Neuronal stem cell (in vitro differentiated cells): Measurements from ENCODE around the gene SOCS2.

Experiments
- DNase-seq: peaks from one replicate; pipeline ENCODE4 v3.0.0-alpha.2; 2013; ENCODE audit warnings: low spot score
- H2AFZ ChIP-seq: one replicate; pipeline ENCODE4 v1.6.1; 2013; ENCODE audit warnings: mild to moderate bottlenecking, low read length, inconsistent platforms
- H2AK5ac ChIP-seq: 2 replicates; pipeline ENCODE4 v1.6.1; 2013; ENCODE audit warnings: low read depth, mild to moderate bottlenecking, inconsistent platforms, low read length, moderate library complexity, mixed read lengths
- H2BK120ac ChIP-seq: 2 replicates; pipeline ENCODE4 v1.6.1; 2013; ENCODE audit warnings: low read depth, mild to moderate bottlenecking, inconsistent platforms, low read length, moderate library complexity, mixed read lengths
- H2BK12ac ChIP-seq: one replicate; pipeline ENCODE4 v1.6.1; 2013; ENCODE audit warnings: low read length, inconsistent platforms
- H2BK15ac ChIP-seq: 2 replicates; pipeline ENCODE4 v1.6.1; 2013; ENCODE audit warnings: mild to moderate bottlenecking, low read length, inconsistent platforms, mixed read lengths
- H2BK5ac ChIP-seq: one replicate; pipeline ENCODE4 v1.6.1; 2013; ENCODE audit warnings: inconsistent platforms, mild to moderate bottlenecking, low read length, moderate library complexity
- H3K14ac ChIP-seq: one replicate; pipeline ENCODE4 v1.6.1; 2013; ENCODE audit warnings: low read length, inconsistent platforms
- H3K18ac ChIP-seq: 2 replicates; pipeline ENCODE4 v1.6.1; 2013; ENCODE audit warnings: low read length, inconsistent platforms
- H3K23ac ChIP-seq: 2 replicates; pipeline ENCODE4 v1.6.1; 2013; ENCODE audit warnings: low read depth, mild to moderate bottlenecking, mixed read lengths, low read length, inconsistent platforms; ENCODE audit not compliant: poor library complexity
- H3K27ac ChIP-seq: replicated peaks from 3 replicates; pipeline ENCODE4 v1.5.1; 2013; ENCODE audit warnings: low read length, inconsistent platforms
- H3K27me3 ChIP-seq, 3 experiments: 2 replicates each; pipeline ENCODE4 v1.6.1; 2013; ENCODE audit warnings: low read length in 3 of 3, mild to moderate bottlenecking in 2 of 3, inconsistent platforms in 1 of 3, low read depth in 1 of 3, mixed read lengths in 1 of 3, moderate library complexity in 1 of 3; ENCODE audit not compliant: control insufficient read depth in 3 of 3, insufficient read depth in 3 of 3
- H3K36me3 ChIP-seq, 2 donors: replicated peaks in 1 of 2; 2 replicates each; pipeline ENCODE4 v1.6.1; 2013; ENCODE audit warnings: low read length in 2 of 2; ENCODE audit not compliant: control insufficient read depth in 2 of 2, insufficient read depth in 2 of 2
- H3K4ac ChIP-seq: 2 replicates; pipeline ENCODE4 v1.6.1; 2013; ENCODE audit warnings: inconsistent platforms, mild to moderate bottlenecking, low read length, moderate library complexity
- H3K4me1 ChIP-seq, 2 donors: 1 replicate in 1 of 2; 2 replicates in 1 of 2; pipeline ENCODE4 v1.6.1; 2013; ENCODE audit warnings: low read length in 2 of 2, low read depth in 1 of 2; ENCODE audit not compliant: control insufficient read depth in 2 of 2, insufficient read depth in 1 of 2
- H3K4me2 ChIP-seq: one replicate; pipeline ENCODE4 v1.6.1; 2013; ENCODE audit warnings: mild to moderate bottlenecking, low read length, inconsistent platforms; ENCODE audit not compliant: insufficient read depth, poor library complexity, severe bottlenecking
- H3K4me3 ChIP-seq, 2 donors: 2 replicates each; pipeline ENCODE4 v1.5.1; 2013; ENCODE audit warnings: low read length in 2 of 2, mild to moderate bottlenecking in 2 of 2, inconsistent platforms in 1 of 2, moderate library complexity in 1 of 2
- H3K79me1 ChIP-seq: one replicate; pipeline ENCODE4 v1.6.1; 2013; ENCODE audit warnings: low read depth, mild to moderate bottlenecking, inconsistent platforms, low read length, moderate library complexity
- H3K9ac ChIP-seq: one replicate; pipeline ENCODE4 v1.6.1; 2013; ENCODE audit warnings: mild to moderate bottlenecking, low read depth, low read length, inconsistent platforms; ENCODE audit not compliant: poor library complexity
- H3K9me3 ChIP-seq, 2 donors: replicated peaks in 1 of 2; 2 replicates each; pipeline versions ENCODE3 to v1.6.1; 2013; ENCODE audit warnings: low read length in 2 of 2, mild to moderate bottlenecking in 2 of 2, inconsistent platforms in 1 of 2, low read depth in 1 of 2, mixed read lengths in 1 of 2, moderate library complexity in 1 of 2; ENCODE audit not compliant: control insufficient read depth in 2 of 2, insufficient read depth in 1 of 2
- H4K8ac ChIP-seq: one replicate; pipeline ENCODE4 v1.6.1; 2013; ENCODE audit warnings: low read depth, mild to moderate bottlenecking, inconsistent platforms, low read length, moderate library complexity
- H4K91ac ChIP-seq: one replicate; pipeline ENCODE4 v1.6.1; 2013; ENCODE audit warnings: low read length, low read depth, mild to moderate bottlenecking, inconsistent platforms; ENCODE audit not compliant: poor library complexity
- WGBS, 2 donors: extraction: QIAGEN DNeasy Blood & Tissue Kit; methylation state at CpG; one replicate each; pipeline ENCODE4 v1.1.7; 2013; ENCODE audit warnings: missing lambda C conversion rate in 2 of 2, mixed read lengths in 1 of 2; ENCODE audit not compliant: insufficient read length in 2 of 2, insufficient replicate concordance in 1 of 2; ENCODE audit errors: extremely low coverage in 2 of 2; 5-methylcytosine and 5-hydroxymethylcytosine counted together

Gene SOCS2

DNA sequence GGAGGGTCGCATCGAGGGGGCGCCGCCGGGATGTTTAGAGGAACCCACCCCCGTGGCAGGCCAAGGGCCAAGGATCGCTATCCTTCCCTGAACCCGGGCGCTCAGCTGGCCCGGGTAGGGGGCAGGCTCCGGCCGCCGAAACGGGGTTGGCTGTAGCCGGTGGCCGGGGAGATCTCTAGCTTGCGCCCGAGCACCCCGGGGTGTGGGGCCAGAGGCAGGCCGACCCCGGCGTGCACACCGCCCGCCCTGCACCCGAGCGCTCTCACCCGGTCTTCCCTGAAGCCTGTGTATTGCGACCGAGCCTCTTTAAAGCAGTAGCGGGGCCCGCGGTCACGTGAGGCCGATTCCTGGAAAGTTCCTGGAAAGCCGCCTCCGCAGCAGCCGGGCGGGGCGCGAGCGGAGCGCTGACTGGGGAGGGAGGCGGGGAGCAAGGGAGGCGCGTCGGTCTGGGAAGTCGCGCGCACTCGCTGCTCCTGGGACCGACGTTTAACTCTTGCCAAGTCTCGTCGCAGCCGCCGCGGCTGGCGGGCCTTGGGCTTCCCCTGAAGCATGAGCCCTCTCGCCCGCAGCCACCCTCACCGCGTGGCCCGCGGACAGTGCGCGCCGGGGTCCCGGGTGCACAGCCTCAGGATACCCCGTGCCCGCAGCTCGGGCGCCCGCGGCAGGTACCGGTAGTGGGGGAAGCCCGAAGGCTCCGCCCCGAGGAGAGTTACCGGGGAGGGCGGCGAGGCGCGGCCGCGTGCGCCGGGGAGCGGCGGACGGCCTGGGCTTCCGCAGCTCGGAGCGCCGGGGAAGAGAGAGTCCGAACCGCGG lies 1.7 kb upstream of the SOCS2 start:
- no peak overlapping the region for H3K4ac ChIP-seq
- peak overlapping the region; percentile 84 for H3K9ac ChIP-seq
- H4K91ac ChIP-seq = no peak overlapping the region
- no peak overlapping the region for H2BK120ac ChIP-seq
- H3K27me3 ChIP-seq = peaks cover 0 to 32% (median 16%) of the 10 kb centered on the region in 3 experiments
- no peaks in the 10 kb centered on the region for H3K9me3 ChIP-seq
- peak overlapping the region; percentile 93 for H2BK5ac ChIP-seq
- peak overlapping the region; percentile 77 for H3K27ac ChIP-seq
- H2BK12ac ChIP-seq = no peak overlapping the region
- H3K14ac ChIP-seq = peak overlapping the region; percentile 65
- peaks cover 0 to 27% of the 10 kb centered on the region in 2 donors for H3K36me3 ChIP-seq
- H3K23ac ChIP-seq = peak overlapping the region; percentile 94
- H3K18ac ChIP-seq = peak overlapping the region; percentile 98
- WGBS, 2 donors = no CpG with 5 or more reads among the region's 97 CpGs
- peak; percentile 90 for DNase-seq
- H4K8ac ChIP-seq = no peak overlapping the region
- H2AK5ac ChIP-seq = peak overlapping the region; percentile 38
- peaks cover 2% of the 10 kb centered on the region for H3K79me1 ChIP-seq
- peak overlapping the region; percentile 100 for H3K4me2 ChIP-seq
- H3K4me3 ChIP-seq = peak overlapping the region; percentile 70 to 78
- peaks cover 6 to 12% of the 10 kb centered on the region in 2 donors for H3K4me1 ChIP-seq
- H2BK15ac ChIP-seq = peak overlapping the region; percentile 87
- H2AFZ ChIP-seq = peak overlapping the region; percentile 97

DNA sequence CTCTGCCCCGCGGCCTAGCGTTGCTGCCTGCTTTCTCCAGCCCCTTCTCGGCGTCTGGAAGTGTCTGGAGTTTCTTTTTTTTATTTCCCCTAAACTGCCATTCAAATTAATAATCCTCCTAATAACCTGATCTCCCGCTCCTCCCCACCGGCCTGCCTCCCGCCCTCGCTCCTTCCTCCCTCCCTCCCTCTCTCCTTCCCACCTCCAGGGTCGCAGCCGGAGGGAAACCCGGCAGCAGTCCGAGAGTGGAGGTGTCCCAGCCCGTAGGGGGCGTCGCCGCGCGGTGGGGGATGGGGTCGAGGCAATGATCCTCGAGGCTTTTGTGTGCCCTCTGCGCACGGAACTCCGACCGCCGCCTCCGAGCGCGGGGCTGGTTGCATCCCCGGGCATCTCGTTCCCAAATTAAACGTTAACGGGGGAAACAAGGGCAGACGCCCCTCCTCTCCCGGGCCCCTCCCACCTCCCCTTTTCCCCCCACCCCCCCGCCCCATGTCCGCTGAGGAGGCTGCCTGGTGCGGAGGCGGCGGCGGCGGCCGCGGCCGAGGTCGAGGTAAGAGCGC lies 1.0 kb upstream of the SOCS2 start:
- Histone ChIP-seq H2AK5ac (no peak overlapping the region), H4K8ac (no peak overlapping the region), H3K4me1 (peaks cover 6 to 12% of the 10 kb centered on the region in 2 donors), H2BK120ac (no peak overlapping the region), H4K91ac (no peak overlapping the region), H2BK15ac (peak overlapping the region; percentile 75), H3K18ac (peak overlapping the region; percentile 98), H2BK12ac (no peak overlapping the region), H3K9me3 (no peaks in the 10 kb centered on the region), H3K4ac (no peak overlapping the region), H3K4me3 (peak overlapping the region; percentile 70 to 81), H3K23ac (peak overlapping the region; percentile 89), H3K4me2 (peak overlapping the region; percentile 100), H3K79me1 (peaks cover 2% of the 10 kb centered on the region), H3K9ac (peak overlapping the region; percentile 60), H3K36me3 (peaks cover 0 to 27% of the 10 kb centered on the region in 2 donors), H2BK5ac (peak overlapping the region; percentile 35), H2AFZ (peak overlapping the region; percentile 97), H3K27me3 (peaks cover 0 to 32% (median 16%) of the 10 kb centered on the region in 3 experiments), H3K14ac (no peak overlapping the region), H3K27ac (peak overlapping the region; percentile 77)
- no CpG with 5 or more reads among the region's 47 CpGs for WGBS, 2 donors
- DNase-seq = peak; percentile 65

DNA sequence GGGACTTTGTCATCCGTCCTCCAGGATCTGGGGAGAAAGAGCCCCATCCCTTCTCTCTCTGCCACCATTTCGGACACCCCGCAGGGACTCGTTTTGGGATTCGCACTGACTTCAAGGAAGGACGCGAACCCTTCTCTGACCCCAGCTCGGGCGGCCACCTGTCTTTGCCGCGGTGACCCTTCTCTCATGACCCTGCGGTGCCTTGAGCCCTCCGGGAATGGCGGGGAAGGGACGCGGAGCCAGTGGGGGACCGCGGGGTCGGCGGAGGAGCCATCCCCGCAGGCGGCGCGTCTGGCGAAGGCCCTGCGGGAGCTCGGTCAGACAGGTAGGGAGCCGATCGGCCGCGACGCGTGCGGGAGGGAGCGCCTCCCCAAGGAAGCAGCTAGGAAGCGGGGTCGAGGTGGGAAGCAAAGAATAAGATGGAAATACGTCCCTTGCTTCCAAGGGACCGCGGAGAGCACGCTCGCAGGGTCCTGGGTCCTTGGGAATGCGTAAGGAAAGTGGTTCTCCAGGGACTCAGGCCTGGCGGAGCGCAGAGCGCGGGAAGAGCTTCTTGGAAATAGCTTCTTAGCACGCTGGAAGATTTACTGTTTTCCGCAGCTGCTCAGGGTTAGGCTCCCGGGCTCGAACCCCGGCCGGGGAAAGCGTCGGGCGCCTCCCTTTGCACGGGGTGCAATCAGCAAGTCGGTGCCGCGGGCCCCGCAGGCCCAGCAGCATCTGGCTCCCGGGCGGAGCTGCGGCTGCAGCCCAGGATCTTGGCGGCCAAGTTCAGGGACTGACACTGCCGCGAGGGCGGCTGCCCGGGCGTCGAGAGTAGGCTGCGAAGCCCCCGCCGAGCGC lies 457 bp downstream of the SOCS2 start:
- Histone ChIP-seq H3K27ac (no peak overlapping the region), H3K36me3 (peaks cover 0 to 38% of the 10 kb centered on the region in 2 donors), H3K9me3 (no peaks in the 10 kb centered on the region), H2AK5ac (peak overlapping the region; percentile 74), H3K4me3 (peak overlapping the region; percentile 68 to 70), H3K27me3 (peaks cover 0 to 32% (median 16%) of the 10 kb centered on the region in 3 experiments), H3K14ac (no peak overlapping the region), H3K23ac (peak overlapping the region; percentile 86), H2BK12ac (no peak overlapping the region), H4K91ac (no peak overlapping the region), H2BK15ac (no peak overlapping the region), H3K4me1 (peaks cover 6 to 12% of the 10 kb centered on the region in 2 donors), H3K18ac (peak overlapping the region; percentile 81), H3K4me2 (peak overlapping the region; percentile 100), H4K8ac (no peak overlapping the region), H3K9ac (peak overlapping the region; percentile 83), H2AFZ (peak overlapping the region; percentile 71), H3K4ac (no peak overlapping the region), H2BK120ac (no peak overlapping the region), H3K79me1 (peaks cover 2% of the 10 kb centered on the region), H2BK5ac (no peak overlapping the region)
- DNase-seq = peak; percentile 9
- no CpG with 5 or more reads among the region's 75 CpGs for WGBS, 2 donors
